HPDE6-E6E7 (cell line): ENCODE data around the gene BHMT2.

Experiments used
- DNase-seq: peaks from one replicate; pipeline ENCODE4 v3.0.0; 2011; ENCODE audit warnings: missing footprints; ENCODE audit errors: extremely low spot score

The BHMT2 gene

DNA sequence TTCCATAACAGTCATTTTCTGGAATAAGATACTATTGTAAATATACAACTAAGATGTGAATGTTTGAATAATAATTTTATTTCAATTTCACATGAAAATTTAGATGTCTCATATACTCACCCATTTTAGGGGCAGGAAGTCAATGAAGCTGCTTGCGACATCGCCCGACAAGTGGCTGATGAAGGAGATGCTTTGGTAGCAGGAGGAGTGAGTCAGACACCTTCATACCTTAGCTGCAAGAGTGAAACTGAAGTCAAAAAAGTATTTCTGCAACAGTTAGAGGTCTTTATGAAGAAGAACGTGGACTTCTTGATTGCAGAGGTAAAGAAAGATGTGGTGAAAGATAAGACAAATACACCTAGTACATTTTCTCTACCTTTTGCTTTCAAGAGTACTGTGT is 50.7 kb downstream of the BHMT2 start:
- DNase-seq, result no peak

DNA sequence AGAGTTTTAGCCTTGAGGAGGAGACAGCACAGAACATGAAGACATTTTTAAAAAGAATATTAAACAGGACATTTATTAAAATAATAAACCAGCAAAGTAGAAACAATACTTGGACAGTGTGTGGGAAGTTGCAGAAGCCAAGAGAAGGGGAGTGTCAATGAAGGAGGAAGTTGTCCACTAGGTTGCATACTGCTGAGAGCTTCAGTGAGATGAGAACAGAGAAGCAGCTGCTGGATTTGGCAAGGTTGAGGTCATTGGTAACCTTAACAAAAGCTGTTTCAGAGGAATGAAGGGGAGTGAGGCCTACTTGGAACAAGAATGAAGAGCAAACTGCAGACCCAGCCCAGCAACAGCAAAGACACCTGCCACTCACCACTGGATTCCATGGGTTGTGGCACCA is 53.4 kb downstream of the BHMT2 start:
- no peak for DNase-seq

DNA sequence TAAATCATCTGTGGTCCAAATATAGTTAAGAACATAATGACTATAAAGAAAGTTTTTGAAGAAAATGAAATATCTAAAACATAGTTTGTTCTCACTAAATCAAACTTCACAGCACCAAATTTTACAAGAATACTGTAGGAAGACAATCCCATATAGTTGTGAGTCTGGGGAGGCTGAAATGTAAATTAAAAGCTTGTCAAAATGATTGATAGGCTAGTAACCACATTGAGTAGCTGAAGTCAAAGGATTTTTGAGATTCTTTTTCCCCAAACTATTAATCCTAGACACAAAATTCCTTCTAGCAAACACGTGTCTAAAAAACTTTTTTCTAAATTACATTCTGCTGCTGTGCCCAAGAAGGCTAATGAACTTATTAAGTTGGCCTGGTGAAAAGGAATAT is 55.0 kb downstream of the BHMT2 start:
- DNase-seq, result no peak

DNA sequence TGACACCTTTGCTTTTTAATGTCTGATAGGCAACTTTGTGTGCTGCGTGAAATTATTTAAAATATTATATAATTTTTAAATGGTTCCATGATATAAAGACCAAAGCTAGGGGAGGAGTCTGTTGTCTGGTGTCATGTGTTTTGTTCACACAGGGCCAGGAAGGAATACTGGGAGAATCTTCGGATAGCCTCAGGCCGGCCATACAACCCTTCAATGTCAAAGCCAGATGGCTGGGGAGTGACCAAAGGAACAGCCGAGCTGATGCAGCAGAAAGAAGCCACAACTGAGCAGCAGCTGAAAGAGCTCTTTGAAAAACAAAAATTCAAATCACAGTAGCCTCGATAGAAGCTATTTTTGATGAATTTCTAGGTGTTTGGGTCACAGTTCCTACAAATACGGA is 61.2 kb downstream of the BHMT2 start:
- DNase-seq, result no peak

DNA sequence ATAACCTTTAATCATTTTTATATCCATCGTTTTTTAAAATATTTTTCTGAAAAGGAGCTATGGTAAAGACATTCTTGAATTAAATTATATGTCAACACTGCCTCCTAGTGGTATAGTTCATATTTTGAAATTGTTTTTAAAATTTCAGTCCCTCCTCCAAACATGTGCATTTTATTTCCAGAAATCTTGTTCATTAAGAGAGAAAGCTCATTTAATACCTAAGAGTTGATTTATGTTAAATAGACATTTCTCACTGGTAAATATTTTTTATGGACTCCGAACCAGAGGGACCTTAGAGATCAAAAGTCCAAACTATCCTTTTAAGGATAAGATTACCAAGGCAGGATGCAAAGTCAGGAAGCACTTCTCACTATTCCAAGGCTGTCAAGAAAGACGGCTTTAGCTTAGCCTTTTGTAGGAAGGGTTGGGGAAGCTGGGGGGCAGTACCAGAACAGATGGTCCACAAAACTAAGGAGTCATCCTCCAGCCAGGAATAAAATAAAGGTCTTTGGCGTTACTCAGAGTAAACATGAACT is 63.6 kb downstream of the BHMT2 start:
- DNase-seq, result no peak

DNA sequence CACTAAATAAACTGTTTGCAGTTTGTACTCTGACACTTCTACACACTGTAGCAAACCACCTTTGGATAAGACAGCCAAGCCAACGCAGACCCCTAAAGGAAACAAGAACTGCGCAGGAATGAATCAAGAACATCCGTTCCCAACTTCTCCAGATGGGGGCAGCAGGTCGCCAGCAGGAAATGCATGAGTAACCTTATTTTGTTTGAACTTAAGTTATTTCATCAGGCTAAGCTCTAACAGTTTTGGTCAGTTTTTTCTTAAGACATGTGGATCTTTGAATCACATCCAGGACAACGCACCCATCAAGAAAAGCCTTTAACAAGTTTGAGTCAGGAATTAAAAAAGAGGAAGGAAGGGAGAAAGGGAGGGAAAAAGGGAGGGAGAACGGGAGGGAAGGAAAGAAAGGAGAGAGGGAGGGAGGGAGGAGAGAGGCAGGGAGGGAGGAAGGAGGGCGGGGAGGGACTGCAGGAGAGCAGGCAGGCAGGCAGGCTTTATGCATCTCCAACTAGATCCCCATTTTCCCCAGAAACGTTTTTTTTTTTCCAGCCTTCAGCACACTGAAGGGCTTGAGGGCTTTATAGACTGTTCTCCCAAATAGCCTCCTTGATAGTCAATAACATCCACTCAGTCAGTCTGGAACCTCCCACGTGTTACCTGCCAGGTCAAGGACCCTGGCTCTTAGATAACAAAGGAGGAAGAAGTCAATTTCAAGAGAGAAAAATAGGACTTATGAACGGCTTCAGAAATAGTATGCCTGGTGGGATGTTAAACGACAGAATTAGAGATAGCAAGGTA is 64.3 kb downstream of the BHMT2 start:
- DNase-seq, result no peak

DNA sequence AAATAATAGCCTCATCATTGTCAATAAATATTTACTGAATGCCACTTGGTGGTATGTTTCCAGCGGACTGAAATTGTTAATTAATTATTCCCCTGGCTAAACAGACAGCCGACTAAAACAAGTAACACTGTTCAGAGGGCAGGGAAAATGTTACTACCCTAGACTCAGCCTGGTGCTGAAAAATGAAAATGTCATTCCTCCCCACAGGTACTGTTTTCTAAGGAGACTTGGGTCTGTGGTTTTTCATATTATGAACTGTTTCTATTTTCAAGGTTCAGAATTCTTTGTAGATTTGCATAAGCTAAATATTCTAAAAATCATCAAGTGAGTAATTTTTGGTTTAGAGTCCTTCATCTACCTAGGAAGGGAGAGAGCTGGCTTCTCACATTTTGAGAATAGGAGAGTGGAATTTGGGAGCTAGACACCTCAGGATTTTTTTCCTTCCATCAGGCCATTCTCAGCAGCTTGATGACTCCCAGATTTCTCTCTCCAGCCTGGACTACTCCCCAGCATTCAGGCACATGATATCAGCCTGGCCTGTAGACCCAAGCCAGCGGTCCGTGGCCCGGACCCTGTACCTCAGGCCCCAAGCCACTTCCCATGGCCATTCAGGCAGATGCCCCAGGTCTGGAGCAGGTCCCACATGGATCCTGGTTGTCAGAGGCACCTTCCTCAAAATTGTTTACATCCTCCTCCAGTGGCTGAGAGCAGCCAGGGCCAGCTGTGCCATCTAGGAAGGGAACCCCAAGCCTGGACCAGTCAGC is 66.4 kb downstream of the BHMT2 start:
- DNase-seq, result no peak

DNA sequence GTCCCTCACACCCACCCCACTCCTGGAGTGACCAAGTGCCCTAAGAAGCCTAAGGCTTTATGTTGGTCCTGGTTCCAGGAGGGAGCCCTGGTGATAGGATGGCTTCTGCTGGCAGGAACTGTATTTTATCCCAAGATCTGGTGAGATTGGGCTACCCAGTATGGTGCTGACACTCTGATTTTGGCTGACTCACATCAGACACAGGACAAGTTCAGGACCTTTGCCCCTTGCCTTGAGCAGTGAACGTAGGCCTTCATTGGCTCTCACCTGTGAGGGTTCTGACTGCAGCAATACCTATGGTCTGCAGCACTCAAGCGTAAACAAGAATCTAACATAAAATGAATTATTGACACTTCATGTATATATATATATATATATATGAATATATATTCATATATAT is 67.1 kb downstream of the BHMT2 start:
- no peak for DNase-seq
